ENCODE results near the gene PFDN5. TPM values are rescaled to one million over a fixed set of nuclear protein-coding genes. Genes with fewer than 3 reads are reported as not detected.
A peak's percentile ranks its signal among the peaks of the same experiment; 100 is the strongest.
"Not testable (repeated sequence)": the region's sequence is repeated elsewhere in the genome, so short reads cannot be mapped to it uniquely, and the experiment has no call there.

Gene PFDN5
- total RNA-seq, 3 donors from 2014 or later (not counting 1 experiment from before 2014, with no cell fraction given), result 365 to 450 (median 439) TPM

GRCh38 chr12:53289891-53290290 is 5.5 kb upstream of the PFDN5 start:
- no peaks in the 10 kb centered on the region for H3K9me3 Mint-ChIP-seq
- ATAC-seq, result no peak
- Histone ChIP-seq H3K4me3 (ENCODE audit: low read length) (no peak overlapping the region), H3K9me3 (ENCODE audit: control insufficient read depth, insufficient read depth, low read length) (no peaks in the 10 kb centered on the region), H3K27ac (ENCODE audit: low read length) (no peak overlapping the region), H3K27me3 (ENCODE audit: control insufficient read depth, insufficient read depth, low read length) (no peaks in the 10 kb centered on the region), H3K4me1 (ENCODE audit: control insufficient read depth, insufficient read depth, low read length) (peaks cover 5% of the 10 kb centered on the region), H3K36me3 (ENCODE audit: control insufficient read depth, insufficient read depth, low read length) (no peaks in the 10 kb centered on the region)
- H3K4me1 Mint-ChIP-seq, result peaks cover 9 to 10% of the 10 kb centered on the region in 2 donors
- no peaks in the 10 kb centered on the region for H3K27me3 Mint-ChIP-seq (ENCODE audit: low read depth in 2 of 2)
- TF ChIP-seq CTCF (IDR thresholded peaks at IDR 0.05), result no peak
- intact Hi-C loops (cut with micrococcal nuclease), result no loop called here
- no peaks in the 10 kb centered on the region for H3K36me3 Mint-ChIP-seq
- no peak for DNase-seq
- no peak overlapping the region for H3K4me3 Mint-ChIP-seq
- WGBS (ENCODE audit: insufficient coverage), result 99% methylated on average over 4 of the region's 4 CpGs
- H3K27ac Mint-ChIP-seq, result no peak overlapping the region

GRCh38 chr12:53290661-53291060 is 4.7 kb upstream of the PFDN5 start:
- DNase-seq (no peak), ATAC-seq (no peak)
- no peaks in the 10 kb centered on the region for H3K9me3 ChIP-seq (ENCODE audit: control insufficient read depth, insufficient read depth, low read length)
- no peak overlapping the region for H3K27ac ChIP-seq (ENCODE audit: low read length)
- intact Hi-C loops (cut with micrococcal nuclease), result no loop called here
- H3K4me1 ChIP-seq (ENCODE audit: control insufficient read depth, insufficient read depth, low read length), result peaks cover 10% of the 10 kb centered on the region
- peaks cover 17% of the 10 kb centered on the region in 2 donors for H3K4me1 Mint-ChIP-seq
- H3K9me3 Mint-ChIP-seq, result no peaks in the 10 kb centered on the region
- no peaks in the 10 kb centered on the region for H3K27me3 ChIP-seq (ENCODE audit: control insufficient read depth, insufficient read depth, low read length)
- no peak overlapping the region for H3K4me3 Mint-ChIP-seq
- H3K36me3 ChIP-seq (ENCODE audit: control insufficient read depth, insufficient read depth, low read length), result no peaks in the 10 kb centered on the region
- H3K27ac Mint-ChIP-seq, result no peak overlapping the region
- WGBS (ENCODE audit: insufficient coverage), result 93% methylated on average over 7 of the region's 9 CpGs
- H3K4me3 ChIP-seq (ENCODE audit: low read length), result no peak overlapping the region
- H3K27me3 Mint-ChIP-seq (ENCODE audit: low read depth in 2 of 2), result no peaks in the 10 kb centered on the region
- no peak for TF ChIP-seq CTCF (IDR thresholded peaks at IDR 0.05)
- no peaks in the 10 kb centered on the region for H3K36me3 Mint-ChIP-seq

DNA sequence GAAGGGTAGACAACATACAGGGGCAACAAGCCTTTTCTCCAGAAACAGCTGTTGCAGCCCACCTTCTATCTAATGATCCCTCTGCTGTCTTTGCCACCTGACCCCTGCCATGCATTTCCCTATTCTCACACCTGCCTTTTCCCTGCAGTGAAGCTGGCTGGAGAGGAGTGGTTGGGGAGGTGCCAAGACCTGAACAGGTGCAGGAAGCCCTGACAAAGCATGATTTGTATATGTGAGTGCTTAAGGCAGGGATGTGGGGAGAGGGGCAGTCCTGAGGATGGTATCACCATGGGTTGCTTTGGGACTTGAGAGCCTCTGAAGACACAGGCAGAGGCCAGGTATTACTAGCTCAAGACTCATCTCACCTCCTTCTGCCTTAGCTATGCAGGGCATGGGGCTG is 2.9 kb upstream of the PFDN5 start:
- Histone ChIP-seq H3K4me1 (ENCODE audit: control insufficient read depth, insufficient read depth, low read length) (peaks cover 20% of the 10 kb centered on the region), H3K27me3 (ENCODE audit: control insufficient read depth, insufficient read depth, low read length) (no peaks in the 10 kb centered on the region), H3K36me3 (ENCODE audit: control insufficient read depth, insufficient read depth, low read length) (peaks cover 2% of the 10 kb centered on the region), H3K27ac (ENCODE audit: low read length) (no peak overlapping the region), H3K4me3 (ENCODE audit: low read length) (no peak overlapping the region), H3K9me3 (ENCODE audit: control insufficient read depth, insufficient read depth, low read length) (no peaks in the 10 kb centered on the region)
- Mint-ChIP-seq H3K4me1 (peaks cover 31% of the 10 kb centered on the region in 2 donors), H3K27me3 (ENCODE audit: low read depth in 2 of 2) (no peaks in the 10 kb centered on the region), H3K27ac (no peak overlapping the region), H3K9me3 (no peaks in the 10 kb centered on the region), H3K4me3 (no peak overlapping the region), H3K36me3 (no peaks in the 10 kb centered on the region)
- intact Hi-C loops (cut with micrococcal nuclease), result no loop called here
- ATAC-seq (no peak), DNase-seq (no peak)
- TF ChIP-seq CTCF (IDR thresholded peaks at IDR 0.05), result no peak

DNA sequence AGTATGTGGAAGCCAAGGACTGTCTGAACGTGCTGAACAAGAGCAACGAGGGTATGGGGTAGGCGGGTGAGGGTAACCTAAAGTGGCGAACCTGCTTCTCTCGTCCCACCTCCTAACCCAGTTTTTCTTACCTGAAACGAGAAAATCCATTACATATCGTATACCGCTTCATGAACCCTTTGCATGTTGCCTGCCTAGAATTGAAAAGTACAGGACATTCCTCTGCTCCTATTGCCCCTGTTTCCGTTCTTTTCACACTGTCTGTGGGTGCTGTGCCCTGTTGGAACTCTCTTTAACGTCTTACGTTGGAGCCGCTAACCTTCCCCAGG is 513 bp downstream of the PFDN5 start:
- ATAC-seq, result peak in 2 of 3 donors; percentile 2
- Mint-ChIP-seq H3K4me1 (peaks cover 48 to 51% of the 10 kb centered on the region in 2 donors), H3K36me3 (no peaks in the 10 kb centered on the region)

GRCh38 chr12:53297106-53297505 is 1.8 kb downstream of the PFDN5 start:
- H3K4me3 ChIP-seq (ENCODE audit: low read length); ATAC-seq: not testable (repeated sequence)

More for the DNA sequence above, 513 bp downstream of the PFDN5 start:
- H3K4me3 Mint-ChIP-seq, result peak overlapping the region; percentile 96
- H3K9me3 ChIP-seq (ENCODE audit: control insufficient read depth, insufficient read depth, low read length), result no peaks in the 10 kb centered on the region
- H3K4me3 ChIP-seq (ENCODE audit: low read length), result peak overlapping the region; percentile 79
- H3K27me3 ChIP-seq (ENCODE audit: control insufficient read depth, insufficient read depth, low read length), result no peaks in the 10 kb centered on the region
- no peaks in the 10 kb centered on the region for H3K9me3 Mint-ChIP-seq
- no peak for DNase-seq
- TF ChIP-seq CTCF (IDR thresholded peaks at IDR 0.05), result no peak
- H3K27me3 Mint-ChIP-seq (ENCODE audit: low read depth in 2 of 2), result no peaks in the 10 kb centered on the region
- peak overlapping the region; percentile 75 for H3K27ac ChIP-seq (ENCODE audit: low read length)
- peak overlapping the region; percentile 95 to 98 for H3K27ac Mint-ChIP-seq
- H3K36me3 ChIP-seq (ENCODE audit: control insufficient read depth, insufficient read depth, low read length), result peaks cover 10% of the 10 kb centered on the region
- intact Hi-C loops (cut with micrococcal nuclease), result loop anchor here (1.0 to 5.0 kb wide), 2 partner anchors 25 to 74 kb away; partner anchors contain the start of gene AAAS
- H3K4me1 ChIP-seq (ENCODE audit: control insufficient read depth, insufficient read depth, low read length), result peaks cover 42% of the 10 kb centered on the region
- 11% methylated on average over 9 of the region's 12 CpGs for WGBS (ENCODE audit: insufficient coverage)

More at GRCh38 chr12:53297106-53297505, 1.8 kb downstream of the PFDN5 start:
- not testable (repeated sequence) for H3K27me3 Mint-ChIP-seq (ENCODE audit: low read depth in 2 of 2); H3K36me3 Mint-ChIP-seq; H3K9me3 ChIP-seq (ENCODE audit: control insufficient read depth, insufficient read depth, low read length); H3K27me3 ChIP-seq (ENCODE audit: control insufficient read depth, insufficient read depth, low read length); H3K9me3 Mint-ChIP-seq; H3K27ac ChIP-seq (ENCODE audit: low read length); DNase-seq
- Mint-ChIP-seq H3K4me1 (peaks cover 58 to 63% of the 10 kb centered on the region in 2 donors), H3K27ac (peak overlapping the region; percentile 53 to 98), H3K4me3 (peak overlapping the region; percentile 96)
- Histone ChIP-seq H3K36me3 (ENCODE audit: control insufficient read depth, insufficient read depth, low read length) (peaks cover 14% of the 10 kb centered on the region), H3K4me1 (ENCODE audit: control insufficient read depth, insufficient read depth, low read length) (peaks cover 50% of the 10 kb centered on the region)
- intact Hi-C loops (cut with micrococcal nuclease), result loop anchor here (5.0 kb wide), 1 partner anchor 75 kb away; no protein-coding TSS in a partner anchor
- 98% methylated on average over 10 of the region's 10 CpGs for WGBS (ENCODE audit: insufficient coverage)

All from natural killer cell (primary cell).